KOPT-K1 (cell line): Measurements from ENCODE around the gene APBB2.

Source experiments
- H3K27ac ChIP-seq: fragments of 200-600 bp; sonication (generic); 2 replicates; pipeline ENCODE4 v1.5.1; 2016; ENCODE audit warnings: antibody characterized with exemption, mild to moderate bottlenecking, low read depth, low read length; ENCODE audit not compliant: poor library complexity, severe bottlenecking
- H3K36me3 ChIP-seq: fragments of 200-600 bp; sonication (generic); 2 replicates; pipeline ENCODE4 v1.5.1; 2017; ENCODE audit warnings: antibody characterized with exemption, mild to moderate bottlenecking, low read length, moderate library complexity; ENCODE audit not compliant: insufficient read depth
- H3K9me3 ChIP-seq: fragments of 200-600 bp; sonication (generic); 2 replicates; pipeline ENCODE4 v1.5.1; 2017; ENCODE audit warnings: antibody characterized with exemption, low read length, mild to moderate bottlenecking; ENCODE audit not compliant: insufficient read depth, poor library complexity, severe bottlenecking

Gene APBB2

DNA sequence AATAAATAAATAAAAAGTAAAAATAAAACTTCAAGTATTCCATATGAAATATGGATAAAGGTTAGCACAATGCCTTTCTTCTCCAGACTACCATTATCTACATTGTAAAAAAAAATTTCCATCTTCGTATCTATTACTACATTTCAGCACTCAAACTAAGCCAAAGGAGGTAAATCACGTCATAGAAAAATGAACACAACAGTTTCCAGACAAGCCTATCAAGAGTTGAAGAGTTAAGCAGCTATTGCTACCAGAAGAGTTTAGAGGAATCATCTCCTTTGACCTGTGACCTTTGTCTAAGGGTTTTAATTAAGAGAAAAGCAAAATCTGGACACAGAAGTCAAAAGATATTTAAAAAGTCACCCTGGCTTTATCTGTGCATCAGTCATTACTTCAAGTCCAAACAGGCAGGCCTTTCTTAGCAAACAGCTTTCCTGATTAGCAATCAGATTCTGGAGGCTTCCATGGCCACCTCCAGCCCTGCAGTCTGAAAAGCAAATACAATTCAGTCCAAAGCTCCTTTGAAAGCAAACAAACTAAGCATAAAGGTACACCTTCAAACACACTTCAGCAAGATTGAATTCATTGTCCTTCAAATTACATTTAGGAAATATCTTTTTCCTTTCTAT, 82.2 kb downstream of the APBB2 start:
- H3K27ac ChIP-seq: no peak overlapping the region
- no peaks in the 10 kb centered on the region for H3K36me3 ChIP-seq
- no peaks in the 10 kb centered on the region for H3K9me3 ChIP-seq

DNA sequence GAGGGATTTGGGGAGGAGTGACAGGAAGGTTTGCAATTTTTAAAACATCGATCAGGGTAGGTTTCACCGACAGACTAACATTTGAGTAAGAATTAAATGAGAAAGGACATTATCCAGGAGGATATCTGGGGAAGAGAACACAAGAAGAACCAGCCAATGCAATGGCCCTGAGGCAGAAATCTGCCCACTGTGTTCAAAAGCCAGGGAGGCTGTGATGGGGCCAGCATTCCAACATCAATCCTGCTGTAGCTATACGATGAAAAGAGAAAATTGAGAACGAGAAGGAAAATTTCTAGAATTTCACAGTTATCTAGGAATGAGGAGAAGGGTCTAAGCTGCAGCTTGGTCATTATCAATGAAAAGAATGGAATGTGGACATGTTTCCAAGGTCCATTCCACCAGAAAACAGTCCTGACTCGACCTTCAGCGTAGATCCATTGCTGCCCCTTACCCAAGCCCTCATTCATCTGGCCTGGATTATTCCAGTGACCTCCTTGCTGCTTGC, 84.4 kb downstream of the APBB2 start:
- Histone ChIP-seq H3K27ac (no peak overlapping the region), H3K9me3 (no peaks in the 10 kb centered on the region), H3K36me3 (no peaks in the 10 kb centered on the region)

DNA sequence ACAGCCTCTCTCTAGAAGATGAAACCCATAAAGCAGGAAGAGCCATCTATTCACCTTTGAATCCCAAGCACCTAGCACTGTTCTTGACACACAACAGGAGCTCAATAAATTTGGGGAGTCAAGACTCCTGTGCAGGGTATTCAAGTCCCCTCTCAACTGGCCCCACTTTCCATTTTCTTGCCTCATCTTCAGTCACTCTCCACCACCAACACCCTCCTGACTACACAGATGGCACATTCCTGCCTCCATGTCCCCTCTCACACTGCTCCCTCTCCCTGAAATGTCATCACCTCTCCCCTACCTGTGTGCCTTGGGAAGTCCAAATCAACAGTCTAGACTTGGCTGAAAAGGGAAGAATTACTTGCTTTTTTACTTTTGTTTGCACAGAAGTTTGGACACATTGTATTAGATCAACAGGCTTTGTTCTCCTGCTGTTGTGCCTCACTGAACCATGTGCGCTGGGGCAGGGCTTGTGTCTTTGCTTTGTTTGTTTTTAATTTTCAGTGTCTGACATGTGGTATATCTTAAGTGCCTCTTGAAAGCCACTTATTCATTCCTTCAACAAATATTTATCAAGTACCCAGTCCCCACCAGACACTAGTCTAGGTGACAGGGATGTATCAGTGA, 85.1 kb downstream of the APBB2 start:
- Histone ChIP-seq H3K36me3 (no peaks in the 10 kb centered on the region), H3K27ac (no peak overlapping the region), H3K9me3 (no peaks in the 10 kb centered on the region)

DNA sequence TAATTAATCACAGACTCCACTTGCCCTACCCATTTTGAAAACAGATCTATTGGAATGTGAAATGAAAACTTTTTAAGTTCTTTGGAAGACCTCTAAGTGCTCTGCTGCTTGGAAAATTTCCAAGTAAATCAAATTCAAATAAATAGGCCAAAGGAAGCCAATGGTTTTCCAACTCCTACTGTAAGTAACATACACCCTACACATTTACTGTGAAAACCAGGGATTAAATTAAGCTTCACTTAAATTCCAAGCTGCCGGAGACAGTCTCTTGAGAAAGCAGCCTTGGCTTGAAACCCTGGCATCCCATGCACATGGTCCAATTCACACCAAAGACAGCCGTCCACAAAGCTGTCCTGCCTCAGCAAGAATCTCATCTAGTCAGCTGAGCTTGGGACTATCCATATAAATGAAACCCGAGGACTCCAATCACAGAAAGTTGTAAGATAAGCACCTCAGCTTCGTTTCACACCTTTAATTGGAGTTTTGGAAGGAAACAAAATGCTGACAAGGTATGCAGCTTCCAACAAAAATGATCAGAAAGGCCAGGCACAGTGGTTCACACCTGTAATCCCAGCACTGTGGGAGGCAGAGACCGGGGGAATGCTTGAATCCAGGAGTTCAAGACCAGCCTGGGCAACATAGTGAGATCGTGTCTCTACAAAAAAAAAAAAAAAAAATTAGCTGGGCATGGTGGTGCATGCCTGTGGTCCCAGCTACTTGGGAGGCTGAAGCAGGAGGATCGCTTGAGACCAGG, 88.6 kb downstream of the APBB2 start:
- Histone ChIP-seq H3K27ac (no peak overlapping the region), H3K36me3 (no peaks in the 10 kb centered on the region), H3K9me3 (no peaks in the 10 kb centered on the region)

DNA sequence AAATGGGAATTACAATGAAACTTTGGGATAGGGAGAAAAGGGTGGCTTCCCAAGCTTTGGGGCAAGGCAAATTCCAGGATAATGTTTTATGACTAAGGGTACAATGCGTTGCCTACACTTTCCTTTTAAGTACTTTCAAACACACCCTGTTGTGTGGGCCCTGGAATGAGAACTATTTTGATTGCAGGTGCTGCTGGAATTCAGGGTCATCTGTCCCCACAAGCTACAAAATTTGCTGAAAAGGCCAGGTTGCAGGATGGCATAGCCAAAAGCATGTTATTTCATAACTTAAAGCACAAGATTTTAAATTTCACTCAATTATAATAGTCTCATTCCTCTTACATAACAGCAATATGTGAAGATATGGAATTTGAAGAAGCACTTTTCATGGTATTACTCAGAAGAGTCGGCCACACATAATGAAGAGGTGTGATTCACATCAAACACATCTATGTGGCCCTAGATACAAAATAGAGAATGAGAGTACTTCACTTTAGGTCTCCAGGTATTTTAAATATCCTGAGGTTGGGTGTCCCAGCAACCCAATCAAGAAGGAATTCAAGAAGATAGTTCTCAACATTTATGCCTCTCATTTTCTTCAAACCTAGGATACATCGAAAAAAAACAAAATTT, 89.3 kb downstream of the APBB2 start:
- H3K36me3 ChIP-seq: no peaks in the 10 kb centered on the region
- H3K9me3 ChIP-seq: no peaks in the 10 kb centered on the region
- no peak overlapping the region for H3K27ac ChIP-seq

DNA sequence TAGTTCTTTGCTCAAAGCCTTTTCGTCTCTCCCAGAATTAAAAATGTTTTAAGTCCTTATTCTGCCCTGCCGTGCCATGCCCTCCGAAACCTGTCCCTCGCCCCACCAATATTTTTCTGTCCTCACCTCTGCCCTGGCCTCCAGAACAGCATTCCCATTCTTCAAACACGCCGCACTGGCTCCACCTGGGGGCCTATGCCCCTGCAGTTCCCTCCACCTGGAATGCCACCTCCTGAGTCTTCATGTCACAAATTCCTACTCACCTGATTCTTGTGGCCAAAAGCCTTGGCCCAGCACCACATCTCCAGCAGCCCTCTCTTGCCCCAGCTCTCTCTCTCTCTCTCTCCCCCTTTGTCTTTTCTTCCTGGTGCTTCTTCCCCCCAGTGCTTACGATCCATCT, 91.6 kb downstream of the APBB2 start:
- Histone ChIP-seq H3K36me3 (no peaks in the 10 kb centered on the region), H3K27ac (no peak overlapping the region), H3K9me3 (no peaks in the 10 kb centered on the region)

DNA sequence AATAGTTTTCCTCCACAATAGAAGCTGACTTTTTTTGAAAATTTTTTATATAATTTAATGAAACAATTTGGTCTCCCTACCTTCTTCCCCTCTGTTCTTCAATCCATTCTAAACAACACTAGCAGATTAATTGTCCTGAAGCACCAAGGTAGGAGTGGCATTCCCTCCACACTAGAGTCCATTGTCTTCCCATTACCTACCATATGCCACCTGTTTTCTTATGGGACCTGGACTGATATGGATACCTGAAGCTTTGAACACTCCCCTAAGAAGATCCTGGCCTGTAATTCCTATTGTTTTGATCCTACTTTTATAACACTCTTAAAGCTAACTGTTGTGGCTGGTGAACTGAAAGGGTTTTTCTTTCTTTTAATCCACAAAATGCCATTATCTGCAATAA, 92.0 kb downstream of the APBB2 start:
- H3K36me3 ChIP-seq: no peaks in the 10 kb centered on the region
- H3K27ac ChIP-seq: no peak overlapping the region
- H3K9me3 ChIP-seq: no peaks in the 10 kb centered on the region

DNA sequence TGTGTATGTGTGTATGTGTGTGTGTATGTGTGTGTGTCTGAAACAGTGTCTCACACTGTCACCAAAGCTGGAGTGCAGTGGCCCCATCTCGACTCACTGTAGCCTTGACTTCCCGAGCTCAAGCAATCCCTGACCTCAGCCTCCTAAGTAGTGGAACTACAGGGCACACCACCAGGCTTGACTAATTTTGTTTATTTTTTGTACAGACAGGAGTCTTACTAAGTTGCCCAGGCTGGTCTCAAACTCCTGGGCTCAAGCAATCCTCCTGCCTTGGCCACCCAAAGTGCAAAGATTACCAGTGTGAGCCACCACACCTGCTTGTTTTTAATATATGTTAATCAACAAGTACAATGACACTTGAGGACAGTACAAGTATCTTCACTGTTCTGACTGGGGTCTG, 92.4 kb downstream of the APBB2 start:
- H3K36me3 ChIP-seq: no peaks in the 10 kb centered on the region
- no peak overlapping the region for H3K27ac ChIP-seq
- no peaks in the 10 kb centered on the region for H3K9me3 ChIP-seq

DNA sequence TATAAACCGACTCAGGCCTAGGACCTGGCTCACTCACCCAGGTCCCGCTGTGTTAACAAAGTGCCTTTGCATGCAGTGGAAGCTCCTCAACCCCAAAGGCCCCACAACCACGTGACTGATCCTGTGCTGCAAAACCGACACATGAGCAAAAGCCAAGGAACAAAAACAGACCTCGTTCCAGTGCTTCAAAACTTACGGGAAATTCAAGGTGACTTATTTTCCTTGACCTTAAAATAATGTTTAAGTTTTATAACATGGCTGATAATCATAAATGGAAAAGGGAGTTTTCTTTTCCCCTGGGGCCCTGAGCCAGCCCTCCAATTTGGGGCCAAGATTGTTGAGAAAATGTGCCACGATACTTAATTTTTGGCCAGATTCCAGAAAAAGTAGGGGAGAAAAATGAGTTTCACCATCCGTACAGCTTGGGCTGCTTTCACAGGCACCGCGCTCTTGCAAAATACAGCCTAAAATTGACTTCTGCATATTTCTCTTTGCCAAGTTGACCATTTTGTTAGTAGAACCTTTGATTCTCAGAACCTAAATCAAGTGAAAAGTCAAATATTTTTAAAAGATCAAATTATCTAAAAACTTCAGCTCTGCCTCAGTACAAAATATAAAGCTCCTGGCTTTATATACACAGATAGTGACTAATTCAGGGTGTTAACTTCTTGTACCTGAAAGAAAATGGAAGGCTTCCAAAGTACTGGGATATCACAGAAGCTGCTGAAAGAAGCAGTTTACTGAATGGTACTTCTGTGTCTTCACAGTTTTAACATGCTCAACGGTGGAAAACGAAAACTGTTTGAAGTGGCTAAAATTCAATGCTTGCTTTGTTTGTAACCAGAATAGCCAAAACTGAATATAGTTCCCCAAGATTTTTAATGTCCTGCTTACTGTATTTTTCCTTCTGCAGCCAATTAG, 93.8 kb downstream of the APBB2 start:
- H3K27ac ChIP-seq: no peak overlapping the region
- H3K9me3 ChIP-seq: no peaks in the 10 kb centered on the region
- H3K36me3 ChIP-seq: no peaks in the 10 kb centered on the region

DNA sequence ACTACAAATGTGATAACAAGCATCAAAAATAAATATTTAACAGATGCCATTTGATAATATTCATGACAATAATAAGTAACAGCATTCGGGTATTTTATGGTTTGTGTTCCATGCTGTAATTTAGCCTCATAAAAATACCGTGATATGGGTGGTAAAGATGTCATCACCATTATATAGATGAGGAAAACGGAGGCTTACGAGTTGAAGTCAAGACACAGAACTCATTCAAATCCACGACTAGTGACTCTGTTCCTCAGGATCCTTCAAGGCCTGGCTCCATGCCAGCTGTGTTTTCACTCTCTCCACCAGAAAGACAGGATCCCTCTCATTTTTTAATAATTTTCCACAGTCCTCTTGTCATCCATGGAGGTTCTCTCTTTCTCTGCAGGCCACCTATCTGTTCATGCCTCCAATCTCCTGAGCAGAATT, 94.5 kb downstream of the APBB2 start:
- Histone ChIP-seq H3K36me3 (no peaks in the 10 kb centered on the region), H3K9me3 (no peaks in the 10 kb centered on the region), H3K27ac (no peak overlapping the region)

DNA sequence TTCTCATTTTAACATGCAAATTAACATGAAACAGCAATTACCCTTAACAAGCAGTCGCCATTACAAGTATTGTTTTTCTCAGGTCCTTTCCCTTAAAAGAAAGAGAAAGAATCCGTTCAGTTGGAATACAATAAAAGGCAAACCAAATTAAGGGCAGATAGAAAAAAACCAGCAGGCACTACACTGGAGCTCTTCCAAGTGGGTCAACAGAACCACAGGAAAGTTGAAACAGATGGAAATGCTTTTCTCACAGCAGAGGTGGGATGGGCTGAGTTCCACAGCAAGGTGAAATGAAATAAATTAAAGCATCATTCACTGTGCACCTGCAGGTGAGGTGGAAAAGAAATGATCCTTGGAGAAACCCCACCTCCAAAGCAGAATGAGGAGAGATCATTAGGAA, 102.6 kb downstream of the APBB2 start:
- Histone ChIP-seq H3K27ac (no peak overlapping the region), H3K9me3 (no peaks in the 10 kb centered on the region), H3K36me3 (no peaks in the 10 kb centered on the region)

DNA sequence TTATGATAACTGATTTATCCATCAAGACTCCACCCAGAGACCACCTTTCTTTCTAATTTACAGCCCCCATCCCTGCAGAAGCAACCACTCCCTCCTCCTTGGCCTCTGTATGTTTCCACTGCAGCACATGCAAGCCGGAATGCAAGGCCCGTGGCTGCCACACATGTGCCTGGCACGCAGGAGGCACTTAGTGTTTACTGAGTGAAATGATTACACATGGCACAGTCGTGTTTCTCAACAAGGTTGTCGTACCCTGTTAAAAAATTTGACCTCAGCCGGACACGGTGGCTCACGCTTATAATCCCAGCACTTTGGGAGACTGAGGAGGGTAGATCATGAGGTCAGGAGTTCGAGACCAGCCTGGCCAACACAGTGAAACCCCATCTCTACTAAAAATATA, 104.3 kb downstream of the APBB2 start:
- Histone ChIP-seq H3K27ac (no peak overlapping the region), H3K36me3 (no peaks in the 10 kb centered on the region), H3K9me3 (no peaks in the 10 kb centered on the region)

DNA sequence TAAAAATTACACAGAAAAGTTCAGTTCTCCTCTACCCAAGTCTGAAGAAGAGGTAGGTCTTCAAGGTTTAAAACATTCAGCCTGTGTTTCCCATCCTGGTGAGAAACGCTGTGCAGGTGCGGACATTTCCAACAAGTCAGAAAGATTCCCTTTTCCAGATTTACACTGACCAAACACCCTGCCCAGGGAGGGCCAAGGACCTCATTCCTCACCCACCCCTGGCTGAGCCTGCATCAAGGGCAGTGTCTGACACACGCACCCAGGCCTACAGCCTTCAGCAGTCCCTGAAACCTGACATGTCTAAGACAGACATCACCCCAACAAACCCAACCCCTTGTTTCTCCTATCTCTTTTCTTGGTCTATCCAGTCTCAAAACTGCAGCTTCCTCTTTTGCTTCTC, 105.9 kb downstream of the APBB2 start:
- Histone ChIP-seq H3K9me3 (no peaks in the 10 kb centered on the region), H3K27ac (no peak overlapping the region)

DNA sequence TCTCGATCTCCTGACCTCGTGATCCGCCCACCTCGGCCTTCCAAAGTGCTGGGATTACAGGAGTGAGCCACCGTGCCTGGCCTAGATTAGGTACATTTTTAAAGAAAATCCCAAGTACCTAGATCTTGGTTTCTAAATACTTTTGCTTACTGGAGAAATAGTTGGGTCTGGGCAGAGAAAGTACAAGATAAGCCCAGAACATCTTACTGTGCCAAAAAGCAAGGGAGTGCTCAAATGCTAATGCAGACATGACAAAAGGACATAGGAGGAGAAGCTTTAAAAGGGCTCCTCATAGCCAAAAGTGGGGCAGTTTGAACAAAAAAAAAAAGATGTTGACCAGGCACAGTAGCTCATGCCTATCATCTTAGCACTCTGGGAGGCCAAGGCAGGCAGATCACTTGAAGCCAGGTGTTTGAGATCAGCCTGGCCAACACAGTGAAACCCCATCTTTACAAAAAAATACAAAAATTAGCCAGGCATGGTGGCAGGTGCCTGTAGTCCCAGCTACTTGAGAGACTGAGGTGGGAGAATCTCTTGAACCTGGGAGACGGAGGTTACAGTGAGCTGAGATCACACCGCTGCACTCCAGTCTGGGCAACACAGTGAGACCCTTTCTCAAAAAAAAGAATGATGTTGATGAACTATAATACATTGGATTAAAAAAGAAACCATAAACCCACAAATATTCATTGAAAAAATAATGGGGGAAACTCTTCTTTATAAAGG, 107.5 kb downstream of the APBB2 start:
- Histone ChIP-seq H3K36me3 (no peaks in the 10 kb centered on the region), H3K27ac (no peak overlapping the region), H3K9me3 (no peaks in the 10 kb centered on the region)

More for the DNA sequence above, 105.9 kb downstream of the APBB2 start:
- H3K36me3 ChIP-seq: no peaks in the 10 kb centered on the region
